Stimulated activated CD8-positive, alpha-beta memory T cell treated with anti-CD3 and anti-CD28 coated beads, Interleukin-12 subunit alpha, Interleukin-12 subunit beta, amount 100 ng/mL, for 24 hours (primary cell): ENCODE results near the gene TTC29.
"Not testable (repeated sequence)": the region's sequence is repeated elsewhere in the genome, so short reads cannot be mapped to it uniquely, and the experiment has no call there.

Experiments used
- DNase-seq: peaks from one replicate; pipeline ENCODE4 v3.0.0-alpha.2; 2020; ENCODE audit errors: extremely low read depth

The TTC29 gene

GRCh38 chr4:146709956-146710355 is 235.7 kb downstream of the TTC29 start:
- DNase-seq, result no peak

DNA sequence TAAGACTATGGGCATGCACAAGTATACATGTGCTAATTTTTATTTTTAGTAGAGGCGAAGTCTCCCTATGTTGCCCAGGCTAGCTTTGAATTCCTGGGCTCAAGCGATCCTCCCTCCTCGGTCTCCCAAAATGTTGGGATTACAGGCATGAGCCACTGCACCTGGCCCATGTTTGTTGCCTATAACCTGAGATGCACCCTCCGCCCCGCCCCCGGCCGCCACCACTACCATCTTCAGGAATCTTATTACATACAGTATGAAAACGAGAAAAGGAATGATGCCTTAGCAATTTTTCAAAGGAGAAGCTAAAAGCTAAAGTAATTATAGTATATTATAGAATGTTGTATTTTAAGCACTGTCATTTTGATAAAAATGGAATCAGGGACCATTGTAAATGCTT is 245.8 kb downstream of the TTC29 start:
- DNase-seq, result no peak

DNA sequence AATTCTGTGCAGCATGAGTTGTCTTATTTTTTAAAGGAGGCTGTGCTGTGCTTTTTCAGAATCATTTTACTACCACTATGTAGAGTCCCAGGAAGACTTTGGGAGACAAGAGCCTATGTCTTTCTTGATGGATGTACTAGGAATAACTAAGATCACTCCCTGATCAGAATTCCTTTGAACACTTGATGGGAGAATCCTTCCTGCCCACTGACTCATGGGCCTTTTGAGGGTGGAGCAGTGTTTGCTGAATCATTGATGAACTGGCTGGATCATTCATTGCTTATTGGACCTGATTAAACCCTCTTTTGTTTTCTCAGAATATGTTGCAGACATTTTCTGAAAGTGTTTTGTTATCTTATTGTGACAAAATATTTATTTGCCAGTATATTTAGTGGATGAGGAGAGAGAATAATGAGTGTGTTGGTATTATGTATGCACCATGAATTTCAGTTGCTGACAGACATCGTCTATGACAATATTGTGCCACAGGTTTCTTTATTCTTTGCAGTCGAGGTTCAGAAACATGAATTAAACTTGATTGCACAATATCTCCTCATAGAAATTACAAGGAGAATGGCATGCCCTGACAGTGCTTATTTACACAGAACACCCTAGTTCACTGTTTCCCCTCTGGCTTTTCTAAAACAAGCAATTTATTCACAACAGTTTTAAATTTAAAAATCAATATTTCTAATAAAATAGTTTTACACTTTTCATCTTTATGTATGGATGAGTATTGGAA is 270.7 kb downstream of the TTC29 start:
- no peak for DNase-seq

DNA sequence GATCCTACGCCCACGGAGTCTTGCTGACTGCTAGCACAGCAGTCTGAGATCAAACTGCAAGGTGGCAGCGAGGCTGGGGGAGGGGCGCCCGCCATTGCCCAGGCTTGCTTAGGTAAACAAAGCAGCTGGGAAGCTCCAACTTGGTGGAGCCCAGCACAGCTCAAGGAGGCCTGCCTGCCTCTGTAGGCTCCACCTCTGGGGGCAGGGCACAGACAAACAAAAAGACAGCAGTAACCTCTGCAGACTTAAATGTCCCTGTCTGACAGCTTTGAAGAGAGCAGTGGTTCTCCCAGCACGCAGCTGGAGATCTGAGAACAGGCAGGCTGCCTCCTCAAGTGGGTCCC is 281.7 kb downstream of the TTC29 start:
- not testable (repeated sequence) for DNase-seq

DNA sequence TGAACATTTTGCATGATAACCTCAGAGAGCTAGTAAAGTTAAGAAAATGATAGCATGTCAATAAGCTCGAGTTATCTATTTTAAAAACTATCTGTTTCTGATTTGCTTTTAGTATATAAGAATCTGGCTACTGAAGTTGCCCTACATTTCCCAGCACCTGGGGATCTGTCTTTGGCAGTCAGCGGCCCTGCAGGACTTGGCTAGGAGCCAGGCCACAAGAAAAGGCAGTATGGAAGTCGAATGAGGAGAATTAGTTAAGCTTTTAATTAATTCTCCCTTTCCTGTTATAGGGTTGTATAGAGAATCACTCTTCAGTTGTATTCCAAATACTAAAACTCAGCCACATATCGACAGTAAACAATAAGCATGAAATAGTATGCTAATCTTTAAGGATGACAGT is 284.3 kb downstream of the TTC29 start:
- no peak for DNase-seq
